ENCODE data around the gene SUCO. TPM values are rescaled to one million over a fixed set of nuclear protein-coding genes. Genes with fewer than 3 reads are reported as not detected.

The SUCO gene
- total and polyA plus RNA-seq, 2 donors (not counting 3 experiments of a cell fraction or from before 2014, with no cell fraction given): 5.1 to 27.2 TPM

GRCh38 chr1:172488393-172488792, 44.6 kb upstream of the SUCO start:
- POLR2A ChIA-PET: no interaction called here
- CTCF ChIA-PET: interaction anchor here (1.5 to 1.8 kb wide), 2 partner anchors 9 to 486 kb away, joined by 3 to 4 read pairs; no protein-coding TSS in a partner anchor
- dilution Hi-C loops (cut with MboI; ENCODE audit: extremely low pct_ligation_motif_present, low sequenced_read_pairs): no loop called here

GRCh38 chr1:172489847-172490246, 43.1 kb upstream of the SUCO start:
- ChIA-PET CTCF (no interaction called here), POLR2A (no interaction called here)
- Histone ChIP-seq H3K4me1 (ENCODE audit: control insufficient read depth, extremely low read depth, insufficient read depth, low read length) (no peaks in the 10 kb centered on the region), H3K4me2 (ENCODE audit: insufficient read depth, low read length) (no peak overlapping the region), H3K4me3 (replicated peaks in 1 of 3; ENCODE audit: insufficient read depth in 1 of 3, low read depth in 1 of 3, low read length in 3 of 3) (no peak overlapping the region), H3K27ac (ENCODE audit: insufficient read depth, low read depth, low read length) (no peak overlapping the region), H4K20me1 (replicated peaks; ENCODE audit: control insufficient read depth, extremely low read depth, insufficient read depth, low read length) (no peaks in the 10 kb centered on the region), H3K36me3 (ENCODE audit: control insufficient read depth in 2 of 2, extremely low read depth in 1 of 2, insufficient read depth in 2 of 2, low read length in 2 of 2) (no peaks in the 10 kb centered on the region), H3K27me3 (ENCODE audit: control insufficient read depth in 2 of 2, insufficient read depth in 2 of 2, low read length in 2 of 2) (peaks cover 15 to 43% of the 10 kb centered on the region in 2 experiments), H3K9ac (replicated peaks; ENCODE audit: extremely low read depth, insufficient read depth, low read length) (no peak overlapping the region), H2AFZ (ENCODE audit: low read depth, low read length) (no peak overlapping the region), H3K9me3 (replicated peaks; ENCODE audit: control insufficient read depth, insufficient read depth, low read length) (no peaks in the 10 kb centered on the region), H3K79me2 (ENCODE audit: control insufficient read depth, insufficient read depth, low read length) (no peaks in the 10 kb centered on the region), H3K9me1 (replicated peaks; ENCODE audit: control insufficient read depth, extremely low read depth, insufficient read depth, low read length) (no peaks in the 10 kb centered on the region)
- dilution Hi-C loops (cut with MboI; ENCODE audit: extremely low pct_ligation_motif_present, low sequenced_read_pairs) (no loop called here), intact Hi-C loops (cut with micrococcal nuclease) (no loop called here)
- DNase-seq (ENCODE audit: low read depth, low spot score) (no peak), FAIRE-seq (no peak)
- no TSS peak for BruUV-seq (replicated peaks)
- TF ChIP-seq JUN (IDR thresholded peaks at IDR 0.05; ENCODE audit: borderline replicate concordance, insufficient read depth, insufficient read length, low read depth): no peak
- no peak for TF ChIP-seq MAX (IDR thresholded peaks at IDR 0.05; ENCODE audit: insufficient read depth, insufficient read length)
- no peak for TF ChIP-seq FOS (IDR thresholded peaks at IDR 0.05; ENCODE audit: borderline replicate concordance, insufficient read depth, low read length)
- no peak for TF ChIP-seq MYC (IDR thresholded peaks at IDR 0.05; ENCODE audit: low read depth, low read length)
- no peak for TF ChIP-seq EZH2 (IDR thresholded peaks at IDR 0.05; ENCODE audit: borderline replicate concordance, low read depth, low read length, severe bottlenecking)
- no peak for TF ChIP-seq GATA2 (IDR thresholded peaks at IDR 0.05; ENCODE audit: insufficient read depth, insufficient read length, low read depth, low read length)
- TF ChIP-seq POLR2AphosphoS5 (IDR thresholded peaks at IDR 0.05; ENCODE audit: insufficient read depth, low read depth, low read length): no peak
- no peak for TF ChIP-seq CTCF (IDR thresholded peaks at IDR 0.05; ENCODE audit: extremely low read depth in 1 of 2, insufficient read depth in 1 of 2, low read depth in 1 of 2, low read length in 2 of 2)
- TF ChIP-seq POLR2A (IDR thresholded peaks at IDR 0.05; ENCODE audit: low read depth, low read length): no peak

More at GRCh38 chr1:172488393-172488792, 44.6 kb upstream of the SUCO start:
- Histone ChIP-seq H3K4me3 (replicated peaks in 1 of 3; ENCODE audit: insufficient read depth in 1 of 3, low read depth in 1 of 3, low read length in 3 of 3) (no peak overlapping the region), H4K20me1 (replicated peaks; ENCODE audit: control insufficient read depth, extremely low read depth, insufficient read depth, low read length) (no peaks in the 10 kb centered on the region), H3K36me3 (ENCODE audit: control insufficient read depth in 2 of 2, extremely low read depth in 1 of 2, insufficient read depth in 2 of 2, low read length in 2 of 2) (no peaks in the 10 kb centered on the region), H3K79me2 (ENCODE audit: control insufficient read depth, insufficient read depth, low read length) (no peaks in the 10 kb centered on the region), H3K9me3 (replicated peaks; ENCODE audit: control insufficient read depth, insufficient read depth, low read length) (no peaks in the 10 kb centered on the region), H3K4me2 (ENCODE audit: insufficient read depth, low read length) (no peak overlapping the region), H3K4me1 (ENCODE audit: control insufficient read depth, extremely low read depth, insufficient read depth, low read length) (no peaks in the 10 kb centered on the region), H3K27me3 (ENCODE audit: control insufficient read depth in 2 of 2, insufficient read depth in 2 of 2, low read length in 2 of 2) (peaks cover 22 to 53% of the 10 kb centered on the region in 2 experiments), H3K27ac (ENCODE audit: insufficient read depth, low read depth, low read length) (no peak overlapping the region), H2AFZ (ENCODE audit: low read depth, low read length) (no peak overlapping the region), H3K9me1 (replicated peaks; ENCODE audit: control insufficient read depth, extremely low read depth, insufficient read depth, low read length) (no peaks in the 10 kb centered on the region), H3K9ac (replicated peaks; ENCODE audit: extremely low read depth, insufficient read depth, low read length) (no peak overlapping the region)
- FAIRE-seq (no peak), DNase-seq (ENCODE audit: low read depth, low spot score) (no peak)
- TF ChIP-seq FOS (IDR thresholded peaks at IDR 0.05; ENCODE audit: borderline replicate concordance, insufficient read depth, low read length): no peak
- no peak for TF ChIP-seq CTCF (IDR thresholded peaks at IDR 0.05; ENCODE audit: extremely low read depth in 1 of 2, insufficient read depth in 1 of 2, low read depth in 1 of 2, low read length in 2 of 2)
- BruUV-seq (replicated peaks): no TSS peak
- intact Hi-C loops (cut with micrococcal nuclease): no loop called here
